Stimulated activated CD8-positive, alpha-beta memory T cell treated with anti-CD3 and anti-CD28 coated beads, Interleukin-7, amount 100 ng/mL, for 1 hour (primary cell): Measurements from ENCODE around the gene PISD.

ENCODE experiments used
- DNase-seq, 2 donors: peaks; one replicate each; pipeline ENCODE4 v3.0.0-alpha.2; 2020; ENCODE audit warnings: low read depth in 2 of 2

Gene PISD

GRCh38 chr22:31652911-31653684 lies 8.9 kb downstream of the PISD start:
- DNase-seq, result no peak

GRCh38 chr22:31652088-31652487 lies 9.9 kb downstream of the PISD start:
- no peak for DNase-seq

GRCh38 chr22:31651664-31652063 lies 10.4 kb downstream of the PISD start:
- no peak for DNase-seq

- no peak for DNase-seq
Observed at GRCh38 chr22:31650391-31650790, 11.6 kb downstream of the PISD start.

GRCh38 chr22:31647523-31648320 lies 14.3 kb downstream of the PISD start:
- no peak for DNase-seq

- no peak for DNase-seq
Observed at GRCh38 chr22:31647066-31647465, 14.9 kb downstream of the PISD start.

- no peak for DNase-seq
Observed at GRCh38 chr22:31646186-31647019, 15.6 kb downstream of the PISD start.

GRCh38 chr22:31639436-31640039 lies 22.5 kb downstream of the PISD start:
- DNase-seq, result no peak

GRCh38 chr22:31637891-31638618 lies 24.0 kb downstream of the PISD start:
- DNase-seq, result no peak

GRCh38 chr22:31637447-31637890 lies 24.5 kb downstream of the PISD start:
- DNase-seq, result no peak

GRCh38 chr22:31635638-31636306 lies 26.2 kb downstream of the PISD start:
- no peak for DNase-seq

- DNase-seq, result no peak
Observed at GRCh38 chr22:31631436-31631835, 30.6 kb downstream of the PISD start.

- DNase-seq, result peak; percentile 62 to 64
Observed at GRCh38 chr22:31630331-31631329, 31.4 kb downstream of the PISD start.

GRCh38 chr22:31629741-31630184 lies 32.3 kb downstream of the PISD start:
- DNase-seq, result no peak

GRCh38 chr22:31628969-31629708 lies 32.9 kb downstream of the PISD start:
- no peak for DNase-seq

GRCh38 chr22:31628362-31628761 lies 33.7 kb downstream of the PISD start:
- no peak for DNase-seq

- no peak for DNase-seq
Observed at GRCh38 chr22:31627223-31627731, 34.7 kb downstream of the PISD start.
